ENCODE data around the gene RTKN2.

DNA sequence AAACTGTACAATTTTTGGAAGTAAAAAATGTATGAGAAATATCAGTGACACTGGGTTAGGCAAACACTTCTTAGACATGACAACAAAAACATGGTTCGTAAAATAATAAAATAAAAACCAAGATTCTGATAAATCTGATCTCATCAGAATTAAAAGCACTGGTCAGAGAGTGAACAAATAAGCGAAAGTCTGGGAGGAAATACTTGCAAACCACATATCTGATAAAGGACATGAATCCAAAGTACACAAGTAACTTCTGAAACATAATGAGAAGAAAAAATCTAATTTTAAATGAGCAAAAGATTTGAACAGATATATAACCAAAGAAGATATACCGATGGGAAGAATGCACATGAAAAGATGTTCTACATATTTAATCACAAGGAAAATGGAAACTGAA, 91.5 kb downstream of the RTKN2 start:
- TF ChIP-seq, protein P1, sequence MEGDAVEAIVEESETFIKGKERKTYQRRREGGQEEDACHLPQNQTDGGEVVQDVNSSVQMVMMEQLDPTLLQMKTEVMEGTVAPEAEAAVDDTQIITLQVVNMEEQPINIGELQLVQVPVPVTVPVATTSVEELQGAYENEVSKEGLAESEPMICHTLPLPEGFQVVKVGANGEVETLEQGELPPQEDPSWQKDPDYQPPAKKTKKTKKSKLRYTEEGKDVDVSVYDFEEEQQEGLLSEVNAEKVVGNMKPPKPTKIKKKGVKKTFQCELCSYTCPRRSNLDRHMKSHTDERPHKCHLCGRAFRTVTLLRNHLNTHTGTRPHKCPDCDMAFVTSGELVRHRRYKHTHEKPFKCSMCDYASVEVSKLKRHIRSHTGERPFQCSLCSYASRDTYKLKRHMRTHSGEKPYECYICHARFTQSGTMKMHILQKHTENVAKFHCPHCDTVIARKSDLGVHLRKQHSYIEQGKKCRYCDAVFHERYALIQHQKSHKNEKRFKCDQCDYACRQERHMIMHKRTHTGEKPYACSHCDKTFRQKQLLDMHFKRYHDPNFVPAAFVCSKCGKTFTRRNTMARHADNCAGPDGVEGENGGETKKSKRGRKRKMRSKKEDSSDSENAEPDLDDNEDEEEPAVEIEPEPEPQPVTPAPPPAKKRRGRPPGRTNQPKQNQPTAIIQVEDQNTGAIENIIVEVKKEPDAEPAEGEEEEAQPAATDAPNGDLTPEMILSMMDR (IDR thresholded peaks at IDR 0.05), result no peak
- no peak for TF ChIP-seq EZH2 (IDR thresholded peaks at IDR 0.05; ENCODE audit: borderline replicate concordance, insufficient read depth, low read depth, low read length, poor library complexity, severe bottlenecking)
